VCaP (cell line): ENCODE data around the gene DUS2.

Experiments
- H3K27ac ChIP-seq: fragments of 450-650 bp; 2 replicates; pipeline ENCODE4 v1.5.1; 2017
- TF ChIP-seq, protein P1 (sequence below): fragments of 450-650 bp; conservative IDR thresholded peaks from 2 replicates; pipeline ENCODE4 v1.5.1; 2017; ENCODE audit warnings: mild to moderate bottlenecking, moderate library complexity

DUS2 gene

GRCh38 chr16:68022728-68023537 lies at the start of gene DUS2, which contains the start of gene DDX28:
Gene DUS2 (plus strand): TSS chr16:68023284. CDS start chr16:68038024, 14,740 bp downstream.
Gene DDX28 (minus strand): TSS chr16:68023232. CDS start chr16:68023202, 30 bp downstream.
- H3K27ac ChIP-seq: peak within 1 kb of the TSS; percentile 69
- TF ChIP-seq, protein P1, sequence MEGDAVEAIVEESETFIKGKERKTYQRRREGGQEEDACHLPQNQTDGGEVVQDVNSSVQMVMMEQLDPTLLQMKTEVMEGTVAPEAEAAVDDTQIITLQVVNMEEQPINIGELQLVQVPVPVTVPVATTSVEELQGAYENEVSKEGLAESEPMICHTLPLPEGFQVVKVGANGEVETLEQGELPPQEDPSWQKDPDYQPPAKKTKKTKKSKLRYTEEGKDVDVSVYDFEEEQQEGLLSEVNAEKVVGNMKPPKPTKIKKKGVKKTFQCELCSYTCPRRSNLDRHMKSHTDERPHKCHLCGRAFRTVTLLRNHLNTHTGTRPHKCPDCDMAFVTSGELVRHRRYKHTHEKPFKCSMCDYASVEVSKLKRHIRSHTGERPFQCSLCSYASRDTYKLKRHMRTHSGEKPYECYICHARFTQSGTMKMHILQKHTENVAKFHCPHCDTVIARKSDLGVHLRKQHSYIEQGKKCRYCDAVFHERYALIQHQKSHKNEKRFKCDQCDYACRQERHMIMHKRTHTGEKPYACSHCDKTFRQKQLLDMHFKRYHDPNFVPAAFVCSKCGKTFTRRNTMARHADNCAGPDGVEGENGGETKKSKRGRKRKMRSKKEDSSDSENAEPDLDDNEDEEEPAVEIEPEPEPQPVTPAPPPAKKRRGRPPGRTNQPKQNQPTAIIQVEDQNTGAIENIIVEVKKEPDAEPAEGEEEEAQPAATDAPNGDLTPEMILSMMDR: no peak

GRCh38 chr16:67975321-67976105 lies 47.6 kb upstream of the DUS2 start:
- no peak overlapping the region for H3K27ac ChIP-seq
- TF ChIP-seq, protein P1: no peak

DNA sequence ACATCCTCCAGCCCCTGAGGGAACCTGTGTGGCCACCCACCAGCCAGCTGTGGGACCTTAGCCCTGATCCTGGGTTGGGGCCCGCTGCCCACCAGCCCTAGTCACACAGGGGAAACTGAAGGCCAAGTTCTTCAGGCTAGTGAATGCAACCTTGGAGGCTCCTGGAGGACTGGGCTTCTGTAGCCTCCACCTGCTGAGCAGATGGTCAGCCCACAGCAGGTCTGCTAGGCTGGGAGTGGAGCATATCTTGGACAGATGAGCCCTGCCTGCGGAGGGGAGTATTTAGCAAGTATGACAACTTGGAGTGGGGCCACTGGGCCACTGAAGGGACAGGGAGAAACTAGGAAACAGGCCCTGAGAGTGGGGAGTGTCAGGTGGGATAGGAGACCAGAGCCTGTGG lies 46.9 kb upstream of the DUS2 start:
- TF ChIP-seq, protein P1: no peak
- no peak overlapping the region for H3K27ac ChIP-seq

GRCh38 chr16:67977005-67977404 lies 46.1 kb upstream of the DUS2 start:
- TF ChIP-seq, protein P1: no peak
- no peak overlapping the region for H3K27ac ChIP-seq

- no peak overlapping the region for H3K27ac ChIP-seq
- TF ChIP-seq, protein P1: no peak
Measured at GRCh38 chr16:67977469-67978227, 45.4 kb upstream of the DUS2 start.

DNA sequence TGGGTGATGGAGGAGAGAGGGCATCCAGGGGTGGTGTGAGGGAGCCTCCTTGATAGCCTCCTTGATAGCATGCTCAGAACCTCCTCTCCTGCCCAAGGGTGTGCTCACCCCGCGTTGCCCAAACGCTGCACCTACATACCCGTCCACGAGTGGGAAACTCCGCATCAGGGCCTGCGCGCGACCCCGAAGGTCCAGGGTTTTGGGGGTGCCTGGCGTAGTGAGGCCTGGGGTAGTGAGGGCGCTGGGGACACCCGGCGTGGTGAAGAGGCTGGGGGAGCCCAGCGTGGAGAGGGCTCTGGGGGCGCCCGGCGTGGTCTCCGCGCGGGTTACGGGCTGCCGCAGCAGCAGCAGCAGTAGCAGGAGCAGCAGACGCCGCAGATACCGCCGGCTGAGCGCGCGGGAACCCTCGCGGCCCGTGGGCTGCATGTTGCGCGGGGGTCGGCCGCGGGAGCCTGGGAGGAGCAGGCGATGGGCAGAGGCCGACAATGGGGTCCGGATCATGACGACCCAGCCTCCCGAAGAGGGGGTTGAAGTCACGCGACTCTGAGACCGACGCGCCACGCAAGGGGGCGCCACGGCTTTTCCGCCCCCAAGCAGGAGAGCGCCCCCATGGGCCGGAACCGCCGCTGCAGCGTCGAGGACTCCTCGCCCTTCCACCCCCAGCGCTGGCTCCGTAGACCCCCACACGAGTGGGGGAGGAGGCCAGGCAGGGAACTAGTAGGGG lies 43.0 kb upstream of the DUS2 start, which contains the start of gene DPEP3:
DPEP3 (minus strand) TSS at position 545 of the 724 bp plus-strand sequence; CDS start at position 426, 119 bp downstream.
- H3K27ac ChIP-seq: no peak within 1 kb of the TSS
- TF ChIP-seq, protein P1: no peak
